SK-N-SH (cell line): ENCODE measurements around the gene SIDT2. TPM values are rescaled to one million over a fixed set of nuclear protein-coding genes. Genes with fewer than 3 reads are reported as not detected.

ENCODE experiments used
- CTCF ChIA-PET: fragments of 300-600, 350-600 bp; formaldehyde crosslinking; extraction: SDS; loops from one replicate; lab custom pipeline; 2021; lab: Yijun Ruan, JAX
- POLR2A ChIA-PET: fragments of 350-600 bp; sonication (Branson Sonifier 250); formaldehyde crosslinking; extraction: SDS; loops from one replicate; lab custom pipeline; 2020; ENCODE audit warnings: antibody characterized with exemption, inconsistent platforms; lab: Yijun Ruan, JAX
- DNase-seq: peaks from one replicate; pipeline ENCODE4 v3.0.0; 2012
- H2AFZ ChIP-seq: fragments of 200-600 bp; sonication (generic); 2 replicates; pipeline ENCODE4 v1.8.1; 2016; ENCODE audit warnings: antibody characterized with exemption, mild to moderate bottlenecking, low read depth
- H3F3A ChIP-seq: fragments of 200-600 bp; sonication (generic); replicated peaks from 2 replicates; pipeline ENCODE3; 2016; ENCODE audit warnings: antibody characterized with exemption, mild to moderate bottlenecking; ENCODE audit not compliant: insufficient read depth
- H3K27ac ChIP-seq, 2 experiments: fragments of 200-500 bp in 1 of 2; fragments of 200-600 bp in 1 of 2; sonication (Bioruptor generic) in 1 of 2; sonication (generic), shearing (Covaris generic) in 1 of 2; 2 replicates each; pipeline versions ENCODE4 v1.5.1 to v1.6.1; 2014 to 2016; ENCODE audit warnings: low read depth in 2 of 2, inconsistent platforms in 1 of 2, low read length in 1 of 2, mild to moderate bottlenecking in 1 of 2, mixed read lengths in 1 of 2
- H3K27me3 ChIP-seq: fragments of 200-600 bp; sonication (generic), shearing (Covaris generic); 2 replicates; pipeline ENCODE4 v1.6.1; 2016; ENCODE audit warnings: mixed run types; ENCODE audit not compliant: insufficient read depth
- H3K36me3 ChIP-seq, 2 experiments: fragments of 200-500 bp in 1 of 2; fragments of 200-600 bp in 1 of 2; sonication (Bioruptor generic) in 1 of 2; sonication (generic) in 1 of 2; replicated peaks in 1 of 2; 2 replicates each; pipeline versions ENCODE3 to v1.5.1; 2014 to 2016; ENCODE audit warnings: low read length in 1 of 2, mild to moderate bottlenecking in 1 of 2; ENCODE audit not compliant: insufficient read depth in 2 of 2, control insufficient read depth in 1 of 2
- H3K4me1 ChIP-seq, 2 experiments: fragments of 200-500 bp in 1 of 2; fragments of 200-600 bp in 1 of 2; sonication (Bioruptor generic) in 1 of 2; sonication (generic), shearing (Covaris generic) in 1 of 2; 2 replicates each; pipeline versions ENCODE4 v1.5.1 to v1.6.1; 2014 to 2016; ENCODE audit warnings: low read depth in 1 of 2, low read length in 1 of 2, mixed run types in 1 of 2; ENCODE audit not compliant: insufficient read depth in 2 of 2, control insufficient read depth in 1 of 2
- H3K4me2 ChIP-seq: fragments of 200-600 bp; sonication (generic), shearing (Covaris generic); 2 replicates; pipeline ENCODE4 v1.6.1; 2017; ENCODE audit warnings: mixed run types
- H3K4me3 ChIP-seq, 2 experiments: fragments of 200-500 bp in 1 of 2; fragments of 200-600 bp in 1 of 2; sonication (Bioruptor generic) in 1 of 2; sonication (generic), shearing (Covaris generic) in 1 of 2; 2 replicates each; pipeline versions ENCODE4 v1.5.1 to v1.8.1; 2014 to 2016; ENCODE audit warnings: low read depth in 2 of 2, inconsistent platforms in 1 of 2, low read length in 1 of 2, mild to moderate bottlenecking in 1 of 2, mixed read lengths in 1 of 2, moderate library complexity in 1 of 2
- H3K79me2 ChIP-seq: fragments of 200-600 bp; sonication (generic); 2 replicates; pipeline ENCODE4 v1.8.1; 2017; ENCODE audit warnings: mild to moderate bottlenecking; ENCODE audit not compliant: insufficient read depth
- H3K9ac ChIP-seq: fragments of 200-600 bp; sonication (generic); 2 replicates; pipeline ENCODE4 v1.6.1; 2017; ENCODE audit warnings: mixed run types
- H3K9me2 ChIP-seq: fragments of 200-600 bp; sonication (generic); 2 replicates; pipeline ENCODE4 v1.6.1; 2017; ENCODE audit warnings: mixed run types
- H3K9me3 ChIP-seq: fragments of 200-600 bp; sonication (generic); 2 replicates; pipeline ENCODE4 v1.6.1; 2017; ENCODE audit warnings: mixed run types, mild to moderate bottlenecking, moderate library complexity
- H4K20me1 ChIP-seq: fragments of 200-600 bp; sonication (generic); 2 replicates; pipeline ENCODE4 v1.6.1; 2017; ENCODE audit warnings: mild to moderate bottlenecking, mixed run types; ENCODE audit not compliant: insufficient read depth
- CHD2 ChIP-seq: fragments of 150-350 bp; IDR thresholded peaks from 2 replicates; pipeline ENCODE4 v1.6.1; 2018; ENCODE audit warnings: low read length; ENCODE audit not compliant: partially characterized antibody
- ELF1 ChIP-seq: IDR thresholded peaks from 2 replicates; pipeline ENCODE4 v1.4.0; 2012
- EP300 ChIP-seq, 2 experiments: IDR thresholded peaks; 2 replicates each; pipeline versions ENCODE4 v1.4.0 to v1.6.1; 2012; ENCODE audit warnings: borderline replicate concordance in 1 of 2, low read depth in 1 of 2, low read length in 1 of 2
- EZH2phosphoT487 ChIP-seq: fragments of 200-600 bp; sonication (generic); IDR thresholded peaks from 2 replicates; pipeline ENCODE4 v1.6.1; 2017; ENCODE audit warnings: low read depth, mixed run types, mild to moderate bottlenecking, antibody characterized with exemption, moderate library complexity, borderline replicate concordance
- FOSL2 ChIP-seq: IDR thresholded peaks from 2 replicates; pipeline ENCODE4 v1.4.0; 2012; ENCODE audit warnings: low read depth, mild to moderate bottlenecking, moderate library complexity, borderline replicate concordance
- FOXM1 ChIP-seq: IDR thresholded peaks from 2 replicates; pipeline ENCODE4 v1.4.0; 2012; ENCODE audit warnings: low read depth, mild to moderate bottlenecking
- GATA2 ChIP-seq: sonication (generic); formaldehyde crosslinking; IDR thresholded peaks from 2 replicates; pipeline ENCODE4 v1.5.0; 2020; ENCODE audit warnings: mild to moderate bottlenecking, missing genetic modification reagents
- JUND ChIP-seq: IDR thresholded peaks from 2 replicates; pipeline ENCODE4 v1.4.0; 2012
- MAX ChIP-seq: IDR thresholded peaks from 2 replicates; pipeline ENCODE4 v1.4.0; 2012; ENCODE audit warnings: low read depth
- MXI1 ChIP-seq: IDR thresholded peaks from 2 replicates; pipeline ENCODE4 v1.6.1; 2012; ENCODE audit warnings: mild to moderate bottlenecking, low read depth, low read length, improper control_type of control experiment
- NFIC ChIP-seq: IDR thresholded peaks from 2 replicates; pipeline ENCODE4 v1.4.0; 2012; ENCODE audit warnings: borderline replicate concordance
- NRF1 ChIP-seq: IDR thresholded peaks from 2 replicates; pipeline ENCODE4 v1.6.1; 2012; ENCODE audit warnings: low read depth, mild to moderate bottlenecking, low read length
- PBX3 ChIP-seq: IDR thresholded peaks from 2 replicates; pipeline ENCODE4; 2012
- POLR2AphosphoS5 ChIP-seq: IDR thresholded peaks from 2 replicates; pipeline ENCODE4 v1.6.1; 2012; ENCODE audit warnings: low read depth, low read length
- RAD21 ChIP-seq: IDR thresholded peaks from 2 replicates; pipeline ENCODE4 v1.6.1; 2012; ENCODE audit warnings: mild to moderate bottlenecking, low read length
- RCOR1 ChIP-seq: fragments of 150-350 bp; IDR thresholded peaks from 2 replicates; pipeline ENCODE4 v1.6.1; 2017; ENCODE audit warnings: antibody characterized with exemption, low read length
- RFX5 ChIP-seq: IDR thresholded peaks from 2 replicates; pipeline ENCODE4 v1.6.1; 2012; ENCODE audit warnings: mild to moderate bottlenecking, improper control_type of control experiment, low read length
- RXRA ChIP-seq: IDR thresholded peaks from 2 replicates; pipeline ENCODE4 v1.4.0; 2012; ENCODE audit warnings: low read depth, mild to moderate bottlenecking, borderline replicate concordance
- SIN3A ChIP-seq: IDR thresholded peaks from 2 replicates; pipeline ENCODE4 v1.6.1; 2012; ENCODE audit warnings: low read depth, mild to moderate bottlenecking, low read length, moderate library complexity, borderline replicate concordance
- SMC3 ChIP-seq: IDR thresholded peaks from 2 replicates; pipeline ENCODE4 v1.6.1; 2012; ENCODE audit warnings: low read depth, low read length, improper control_type of control experiment
- TAF1 ChIP-seq: IDR thresholded peaks from 2 replicates; pipeline ENCODE4 v1.6.1; 2012; ENCODE audit warnings: low read depth, mild to moderate bottlenecking, low read length, moderate library complexity, borderline replicate concordance
- TCF12 ChIP-seq: IDR thresholded peaks from 2 replicates; pipeline ENCODE4 v1.4.0; 2012
- USF1 ChIP-seq: IDR thresholded peaks from 2 replicates; pipeline ENCODE4 v1.4.0; 2012; ENCODE audit warnings: low read depth, borderline replicate concordance
- WGBS: methylation state at CpG from one replicate; pipeline ENCODE4 v1.1.6; 2017; ENCODE audit warnings: low lambda C conversion rate; 5-methylcytosine and 5-hydroxymethylcytosine counted together
- polyA plus RNA-seq, 3 experiments: library from polyadenylated mRNA; depleted of rRNA; stranded (reverse); fragments of >200 nt; gene quantifications; 2 replicates each; pipeline ENCODE4 v1.2.3, GENCODE V29; 2012
- TF ChIP-seq, protein P1 (sequence below): IDR thresholded peaks from 2 replicates; pipeline ENCODE4 v1.4.0; 2012; ENCODE audit warnings: low read depth, borderline replicate concordance
- TF ChIP-seq, protein P2 (sequence below): fragments of 150-350 bp; IDR thresholded peaks from 2 replicates; pipeline ENCODE4 v1.6.1; 2016; ENCODE audit warnings: mild to moderate bottlenecking, low read depth, low read length
- TF ChIP-seq, protein P3 (sequence below): fragments of 200-600 bp; sonication (generic); IDR thresholded peaks from 2 replicates; pipeline ENCODE4 v1.6.1; 2017; ENCODE audit warnings: antibody characterized with exemption, mild to moderate bottlenecking, moderate library complexity

Gene SIDT2
- polyA plus RNA-seq (2012; rRNA removed): 17.3 and 17.5 TPM in 2 replicates
- polyA plus RNA-seq (2012; cell fraction: cytosol; rRNA removed): 8.0 and 12.6 TPM in 2 replicates
- polyA plus RNA-seq (2012; cell fraction: nucleus; rRNA removed): 39.5 and 52.3 TPM in 2 replicates

DNA sequence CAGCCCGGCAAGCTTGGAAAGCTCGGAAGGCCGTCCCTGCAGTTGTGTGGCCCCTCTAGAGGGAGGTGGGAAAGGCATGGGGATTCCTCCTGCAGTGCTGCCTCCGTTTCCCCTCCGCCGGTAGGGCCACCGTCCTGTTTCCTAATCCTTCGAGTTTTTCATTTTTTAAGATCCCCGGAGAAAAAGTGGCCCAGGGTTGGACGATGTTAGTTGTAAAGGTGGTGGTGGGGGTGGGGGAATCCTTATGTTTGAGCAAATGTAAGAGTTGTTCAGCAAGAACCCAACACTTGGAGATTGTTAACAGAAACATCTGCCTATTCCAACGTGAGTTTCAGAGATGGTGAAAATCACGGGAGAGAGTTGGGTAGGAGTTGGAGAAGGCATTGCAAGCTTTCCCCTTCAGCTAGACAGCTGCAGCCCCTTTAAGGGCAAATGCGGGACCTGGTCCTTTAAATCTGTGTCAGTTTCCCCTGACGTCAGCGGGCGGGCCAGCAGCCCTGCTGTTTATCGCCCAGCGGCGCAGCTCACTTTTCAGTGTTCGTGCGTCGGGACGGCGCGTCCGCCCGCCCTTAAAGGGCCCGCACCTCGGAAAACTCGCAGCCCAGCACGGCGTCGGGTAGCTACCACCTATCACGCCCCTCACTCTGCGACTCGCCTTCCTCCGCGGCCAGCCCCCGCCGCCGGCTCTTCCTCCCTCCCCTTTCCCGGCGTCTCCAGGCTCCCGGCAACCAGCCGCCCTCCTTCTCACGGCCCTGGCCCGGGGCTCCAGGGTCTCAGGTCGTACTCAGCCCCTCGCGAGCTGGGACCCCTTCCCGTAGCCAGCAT, at the start of gene SIDT2:
TSS of gene SIDT2 (plus strand) at position 534 of the 825 bp plus-strand sequence. CDS start 521 bp downstream, outside the sequence.
- Histone ChIP-seq H3K27ac (peak within 1 kb of the TSS; percentile 42 to 82), H3K4me2 (peak within 1 kb of the TSS; percentile 99), H3K27me3 (no peaks in the 10 kb centered on the region), H3K4me1 (peaks cover 10 to 21% of the 10 kb centered on the region in 2 experiments; a peak in 2 of 4 replicates), H3K79me2 (peaks cover 11% of the 10 kb centered on the region; the same call in 1 of the 2 replicates), H3K4me3 (peak within 1 kb of the TSS; percentile 76 to 77), H3K9ac (peak within 1 kb of the TSS; percentile 81), H4K20me1 (no peaks in the 10 kb centered on the region), H2AFZ (peak within 1 kb of the TSS; percentile 78), H3K9me3 (no peaks in the 10 kb centered on the region), H3F3A (peaks cover 20% of the 10 kb centered on the region), H3K36me3 (peaks cover 8 to 12% of the 10 kb centered on the region in 2 experiments), H3K9me2 (no peaks in the 10 kb centered on the region)
- DNase-seq: peak; percentile 92
- 5% methylated on average over 38 of the region's 51 CpGs for WGBS
- CTCF ChIA-PET: interaction anchor here (0.6 to 6.4 kb wide), 7 partner anchors 8 to 387 kb away, joined by 3 to 54 read pairs (median 3); partner anchors contain the start of genes APOA5, PCSK7 and RNF214
- POLR2A ChIA-PET: interaction anchor here (0.7 to 1.0 kb wide), 3 partner anchors 16 to 32 kb away, joined by 3 read pairs; no protein-coding TSS in a partner anchor
- TF ChIP-seq MXI1 (peak; percentile 76), SMC3 (no peak), TCF12 (no peak), CHD2 (peak; percentile 29), NRF1 (peak; percentile 52; the same call in 1 of the 2 replicates), EP300 (IDR thresholded peaks at IDR 0.05; ENCODE audit: borderline replicate concordance in 1 of 2, low read depth in 1 of 2, low read length in 1 of 2) (peak in 1 of 2 experiments; percentile 21; a peak in 1 of 4 replicates), RXRA (no peak), RCOR1 (no peak), POLR2AphosphoS5 (peak; percentile 51; the same call in 1 of the 2 replicates), FOXM1 (no peak), FOSL2 (no peak), RFX5 (peak; percentile 70; the same call in 1 of the 2 replicates), NFIC (no peak), JUND (no peak), TAF1 (peak; percentile 36), ELF1 (0 out of 2 replicates have a peak, but pooled peaks have one; percentile 17), RAD21 (no peak), PBX3 (peak; percentile 59), MAX (peak; percentile 99), USF1 (no peak), SIN3A (peak; percentile 61; the same call in 1 of the 2 replicates), GATA2 (CRISPR knock-in tag) (no peak), EZH2phosphoT487 (no peak)
- TF ChIP-seq, protein P1, sequence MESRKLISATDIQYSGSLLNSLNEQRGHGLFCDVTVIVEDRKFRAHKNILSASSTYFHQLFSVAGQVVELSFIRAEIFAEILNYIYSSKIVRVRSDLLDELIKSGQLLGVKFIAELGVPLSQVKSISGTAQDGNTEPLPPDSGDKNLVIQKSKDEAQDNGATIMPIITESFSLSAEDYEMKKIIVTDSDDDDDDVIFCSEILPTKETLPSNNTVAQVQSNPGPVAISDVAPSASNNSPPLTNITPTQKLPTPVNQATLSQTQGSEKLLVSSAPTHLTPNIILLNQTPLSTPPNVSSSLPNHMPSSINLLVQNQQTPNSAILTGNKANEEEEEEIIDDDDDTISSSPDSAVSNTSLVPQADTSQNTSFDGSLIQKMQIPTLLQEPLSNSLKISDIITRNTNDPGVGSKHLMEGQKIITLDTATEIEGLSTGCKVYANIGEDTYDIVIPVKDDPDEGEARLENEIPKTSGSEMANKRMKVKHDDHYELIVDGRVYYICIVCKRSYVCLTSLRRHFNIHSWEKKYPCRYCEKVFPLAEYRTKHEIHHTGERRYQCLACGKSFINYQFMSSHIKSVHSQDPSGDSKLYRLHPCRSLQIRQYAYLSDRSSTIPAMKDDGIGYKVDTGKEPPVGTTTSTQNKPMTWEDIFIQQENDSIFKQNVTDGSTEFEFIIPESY: no peak
- TF ChIP-seq, protein P2, sequence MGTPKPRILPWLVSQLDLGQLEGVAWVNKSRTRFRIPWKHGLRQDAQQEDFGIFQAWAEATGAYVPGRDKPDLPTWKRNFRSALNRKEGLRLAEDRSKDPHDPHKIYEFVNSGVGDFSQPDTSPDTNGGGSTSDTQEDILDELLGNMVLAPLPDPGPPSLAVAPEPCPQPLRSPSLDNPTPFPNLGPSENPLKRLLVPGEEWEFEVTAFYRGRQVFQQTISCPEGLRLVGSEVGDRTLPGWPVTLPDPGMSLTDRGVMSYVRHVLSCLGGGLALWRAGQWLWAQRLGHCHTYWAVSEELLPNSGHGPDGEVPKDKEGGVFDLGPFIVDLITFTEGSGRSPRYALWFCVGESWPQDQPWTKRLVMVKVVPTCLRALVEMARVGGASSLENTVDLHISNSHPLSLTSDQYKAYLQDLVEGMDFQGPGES: no peak
- TF ChIP-seq, protein P3, sequence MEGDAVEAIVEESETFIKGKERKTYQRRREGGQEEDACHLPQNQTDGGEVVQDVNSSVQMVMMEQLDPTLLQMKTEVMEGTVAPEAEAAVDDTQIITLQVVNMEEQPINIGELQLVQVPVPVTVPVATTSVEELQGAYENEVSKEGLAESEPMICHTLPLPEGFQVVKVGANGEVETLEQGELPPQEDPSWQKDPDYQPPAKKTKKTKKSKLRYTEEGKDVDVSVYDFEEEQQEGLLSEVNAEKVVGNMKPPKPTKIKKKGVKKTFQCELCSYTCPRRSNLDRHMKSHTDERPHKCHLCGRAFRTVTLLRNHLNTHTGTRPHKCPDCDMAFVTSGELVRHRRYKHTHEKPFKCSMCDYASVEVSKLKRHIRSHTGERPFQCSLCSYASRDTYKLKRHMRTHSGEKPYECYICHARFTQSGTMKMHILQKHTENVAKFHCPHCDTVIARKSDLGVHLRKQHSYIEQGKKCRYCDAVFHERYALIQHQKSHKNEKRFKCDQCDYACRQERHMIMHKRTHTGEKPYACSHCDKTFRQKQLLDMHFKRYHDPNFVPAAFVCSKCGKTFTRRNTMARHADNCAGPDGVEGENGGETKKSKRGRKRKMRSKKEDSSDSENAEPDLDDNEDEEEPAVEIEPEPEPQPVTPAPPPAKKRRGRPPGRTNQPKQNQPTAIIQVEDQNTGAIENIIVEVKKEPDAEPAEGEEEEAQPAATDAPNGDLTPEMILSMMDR: no peak
